Common myeloid progenitor, CD34-positive (primary cell): ENCODE measurements around the gene UNC119B. TPM values are rescaled to one million over a fixed set of nuclear protein-coding genes. Genes with fewer than 3 reads are reported as not detected.

Experiments used
- CTCF ChIA-PET: fragments of 350-600 bp; sonication (Branson Sonifier 250); formaldehyde crosslinking; loops from one replicate; lab custom pipeline; 2021; ENCODE audit warnings: antibody characterized with exemption; lab: Charles Lee
- POLR2A ChIA-PET: fragments of 350-600 bp; sonication (Branson Sonifier 250); formaldehyde crosslinking; loops from one replicate; lab custom pipeline; 2021; ENCODE audit warnings: antibody characterized with exemption; lab: Charles Lee
- DNase-seq, 3 donors: peaks; one replicate each; pipeline versions ENCODE4 v3.0.0 to v3.0.0-alpha.2; 2013
- H3K27ac ChIP-seq, 2 experiments: 1 replicate in 1 of 2; 2 replicates in 1 of 2; pipeline ENCODE4 v1.7.0; 2013; ENCODE audit warnings: inconsistent platforms in 2 of 2, low read length in 2 of 2, mild to moderate bottlenecking in 2 of 2, low read depth in 1 of 2, moderate library complexity in 1 of 2; ENCODE audit not compliant: severe bottlenecking in 2 of 2, insufficient read depth in 1 of 2, poor library complexity in 1 of 2
- H3K27me3 ChIP-seq, 5 experiments: replicated peaks in 2 of 5; 1 replicate in 3 of 5; 2 replicates in 2 of 5; pipeline versions ENCODE4 v1.6.1 to v1.7.0; 2013; ENCODE audit warnings: low read length in 4 of 5, mild to moderate bottlenecking in 2 of 5, moderate library complexity in 2 of 5, inconsistent platforms in 1 of 5; ENCODE audit not compliant: insufficient read depth in 5 of 5, control insufficient read depth in 4 of 5
- H3K36me3 ChIP-seq, 4 experiments: 1 replicate in 2 of 4; 2 replicates in 2 of 4; pipeline versions ENCODE4 v1.6.1 to v1.7.0; 2013; ENCODE audit warnings: low read length in 3 of 4, control low read depth in 1 of 4, mild to moderate bottlenecking in 1 of 4; ENCODE audit not compliant: control insufficient read depth in 4 of 4, insufficient read depth in 4 of 4
- H3K4me1 ChIP-seq, 4 experiments: 1 replicate in 3 of 4; 2 replicates in 1 of 4; pipeline versions ENCODE4 v1.6.1 to v1.7.1; 2013; ENCODE audit warnings: low read length in 3 of 4, mild to moderate bottlenecking in 3 of 4, control low read depth in 1 of 4, inconsistent platforms in 1 of 4, moderate library complexity in 1 of 4; ENCODE audit not compliant: control insufficient read depth in 4 of 4, insufficient read depth in 4 of 4; ENCODE audit errors: control extremely low read depth in 1 of 4
- H3K4me3 ChIP-seq, 7 experiments: 1 replicate in 4 of 7; 2 replicates in 3 of 7; pipeline versions ENCODE4 v1.5.1 to v1.7.0; 2013; ENCODE audit warnings: mild to moderate bottlenecking in 7 of 7, low read length in 6 of 7, moderate library complexity in 6 of 7, inconsistent platforms in 2 of 7, low read depth in 2 of 7, control low read depth in 1 of 7; ENCODE audit not compliant: insufficient read depth in 4 of 7, control insufficient read depth in 1 of 7; ENCODE audit errors: extremely low read depth in 1 of 7
- H3K9me3 ChIP-seq, 5 experiments: 1 replicate in 4 of 5; 2 replicates in 1 of 5; pipeline versions ENCODE4 v1.6.1 to v1.7.1; 2013; ENCODE audit warnings: low read length in 4 of 5, mild to moderate bottlenecking in 2 of 5, inconsistent platforms in 1 of 5, low read depth in 1 of 5, moderate library complexity in 1 of 5; ENCODE audit not compliant: control insufficient read depth in 4 of 5, insufficient read depth in 2 of 5; ENCODE audit errors: control extremely low read depth in 1 of 5
- WGBS: methylation state at CpG from one replicate; pipeline ENCODE4 v1.1.5; 2013; ENCODE audit not compliant: insufficient coverage; 5-methylcytosine and 5-hydroxymethylcytosine counted together
- polyA plus RNA-seq: library from polyadenylated mRNA; unstranded; fragments of 120-200 nt; gene quantifications from one replicate; pipeline ENCODE4 v1.2.1, GENCODE V29; 2013

Gene UNC119B
- polyA plus RNA-seq, result 42.8 TPM

GRCh38 chr12:120710031-120710804 lies at the start of gene UNC119B:
Gene UNC119B, plus strand, starts transcription at chr12:120710458. Its CDS starts 17 bp downstream, at chr12:120710475.
- no peaks in the 10 kb centered on the region for H3K9me3 ChIP-seq
- ChIA-PET POLR2A (interaction anchor here (0.6 to 1.4 kb wide), 4 partner anchors 12 to 210 kb away, joined by 3 to 5 read pairs (median 5); partner anchors contain the start of genes MLEC and POP5), CTCF (interaction anchor here (0.8 to 5.8 kb wide), 9 partner anchors 8 to 127 kb away, joined by 3 to 47 read pairs (median 4); partner anchors contain the start of gene ACADS)
- peak within 1 kb of the TSS; percentile 85 to 89 for H3K27ac ChIP-seq
- H3K4me1 ChIP-seq, result peaks cover 0 to 28% (median 20%) of the 10 kb centered on the region in 4 experiments
- peaks cover 0 to 19% (median 12%) of the 10 kb centered on the region in 4 experiments for H3K36me3 ChIP-seq
- H3K4me3 ChIP-seq, result peak within 1 kb of the TSS; percentile 67 to 94 (median 87)
- peak; percentile 59 to 75 (median 72) for DNase-seq
- no peaks in the 10 kb centered on the region for H3K27me3 ChIP-seq
- WGBS, result 0% methylated on average over 27 of the region's 76 CpGs

- no peak for DNase-seq
- H3K4me3 ChIP-seq, result no peak overlapping the region
- H3K4me1 ChIP-seq, result peaks cover 0 to 4% (median under 1%) of the 10 kb centered on the region in 4 experiments
- no peak overlapping the region for H3K27ac ChIP-seq
- H3K27me3 ChIP-seq, result no peaks in the 10 kb centered on the region
- H3K36me3 ChIP-seq, result no peaks in the 10 kb centered on the region
- ChIA-PET POLR2A (no interaction called here), CTCF (interaction anchor here (1.5 to 5.8 kb wide), 2 partner anchors 10 to 13 kb away, joined by 3 to 47 read pairs; no protein-coding TSS in a partner anchor)
- no peaks in the 10 kb centered on the region for H3K9me3 ChIP-seq
- WGBS, result 76% methylated on average over 2 of the region's 2 CpGs
Measured at GRCh38 chr12:120661432-120661831, 48.8 kb upstream of the UNC119B start.

- Histone ChIP-seq H3K27me3 (no peaks in the 10 kb centered on the region), H3K27ac (no peak overlapping the region), H3K9me3 (no peaks in the 10 kb centered on the region), H3K36me3 (no peaks in the 10 kb centered on the region), H3K4me3 (no peak overlapping the region), H3K4me1 (peaks cover 0 to 4% (median under 1%) of the 10 kb centered on the region in 4 experiments)
- POLR2A ChIA-PET, result no interaction called here
- peak in 2 of 3 donors; percentile 62 to 72 for DNase-seq
- 21% methylated on average over 3 of the region's 3 CpGs for WGBS
- CTCF ChIA-PET, result interaction anchor here (1.1 to 6.0 kb wide), 3 partner anchors 11 to 49 kb away, joined by 3 to 38 read pairs (median 3); no protein-coding TSS in a partner anchor
Measured at GRCh38 chr12:120662879-120663278, 47.4 kb upstream of the UNC119B start.

- H3K4me3 ChIP-seq, result no peak overlapping the region
- ChIA-PET CTCF (interaction anchor here (6.0 kb wide), 1 partner anchor 15 kb away, joined by 38 read pairs; no protein-coding TSS in a partner anchor), POLR2A (no interaction called here)
- 98% methylated on average over 5 of the region's 5 CpGs for WGBS
- no peaks in the 10 kb centered on the region for H3K36me3 ChIP-seq
- H3K27ac ChIP-seq, result no peak overlapping the region
- no peaks in the 10 kb centered on the region for H3K27me3 ChIP-seq
- H3K9me3 ChIP-seq, result no peaks in the 10 kb centered on the region
- peaks cover 0 to 4% (median under 1%) of the 10 kb centered on the region in 4 experiments for H3K4me1 ChIP-seq
- DNase-seq, result no peak
Measured at GRCh38 chr12:120663741-120664140, 46.5 kb upstream of the UNC119B start.

GRCh38 chr12:120666571-120667390 lies 43.5 kb upstream of the UNC119B start:
- H3K27ac ChIP-seq, result no peak overlapping the region
- ChIA-PET POLR2A (interaction anchor here (1.3 kb wide), 1 partner anchor 20 kb away, joined by 3 read pairs; the partner anchor contains the start of gene MLEC), CTCF (interaction anchor here (0.6 to 6.0 kb wide), 6 partner anchors 8 to 26 kb away, joined by 3 to 38 read pairs (median 4); no protein-coding TSS in a partner anchor)
- H3K36me3 ChIP-seq, result no peaks in the 10 kb centered on the region
- H3K4me1 ChIP-seq, result peaks cover 0 to 4% (median under 1%) of the 10 kb centered on the region in 4 experiments
- H3K4me3 ChIP-seq, result no peak overlapping the region
- no peaks in the 10 kb centered on the region for H3K9me3 ChIP-seq
- DNase-seq, result no peak
- H3K27me3 ChIP-seq, result no peaks in the 10 kb centered on the region
- WGBS, result 95% methylated on average over 22 of the region's 34 CpGs

GRCh38 chr12:120668091-120668867 lies 42.0 kb upstream of the UNC119B start:
- 94% methylated on average over 19 of the region's 20 CpGs for whole genome bisulfite sequencing
- Histone ChIP-seq H3K27me3 (no peaks in the 10 kb centered on the region), H3K27ac (no peak overlapping the region), H3K36me3 (no peaks in the 10 kb centered on the region), H3K4me3 (no peak overlapping the region), H3K4me1 (no peaks in the 10 kb centered on the region), H3K9me3 (no peaks in the 10 kb centered on the region)
- POLR2A ChIA-PET, result no interaction called here
- no peak for DNase-seq
- CTCF ChIA-PET, result interaction anchor here (6.0 kb wide), 1 partner anchor 20 kb away, joined by 38 read pairs; no protein-coding TSS in a partner anchor
